Stimulated activated CD4-positive, alpha-beta T cell treated with anti-CD3 and anti-CD28 coated beads, Interleukin-12 subunit alpha, Interleukin-12 subunit beta, amount 100 ng/mL, for 48 hours (primary cell): ENCODE measurements around the gene PARD3B.

ENCODE experiments used
- DNase-seq, 3 donors: peaks; one replicate each; pipeline ENCODE4 v3.0.0-alpha.2; 2020; ENCODE audit warnings: low read depth in 2 of 3, low spot score in 1 of 3

PARD3B gene

DNA sequence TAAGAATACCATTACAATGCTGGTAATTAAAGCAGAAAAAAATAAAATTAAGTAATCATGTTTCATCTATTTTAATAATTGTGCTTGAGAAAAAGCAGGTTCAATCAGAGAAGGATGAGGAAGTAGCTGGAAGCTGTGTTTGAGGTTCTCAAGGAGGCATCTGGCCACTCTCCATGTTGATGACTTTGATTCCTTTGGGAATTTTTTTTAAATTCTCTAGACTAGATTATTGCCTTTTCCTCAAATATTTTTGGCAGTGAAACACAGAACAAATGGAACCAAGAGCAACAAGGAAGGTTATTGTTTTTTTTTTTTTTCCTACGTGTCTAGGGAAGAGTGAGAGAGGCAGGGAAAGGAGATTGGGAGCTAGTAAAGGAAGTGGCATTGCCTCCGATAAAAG, 1037.1 kb downstream of the PARD3B start:
- DNase-seq: no peak

DNA sequence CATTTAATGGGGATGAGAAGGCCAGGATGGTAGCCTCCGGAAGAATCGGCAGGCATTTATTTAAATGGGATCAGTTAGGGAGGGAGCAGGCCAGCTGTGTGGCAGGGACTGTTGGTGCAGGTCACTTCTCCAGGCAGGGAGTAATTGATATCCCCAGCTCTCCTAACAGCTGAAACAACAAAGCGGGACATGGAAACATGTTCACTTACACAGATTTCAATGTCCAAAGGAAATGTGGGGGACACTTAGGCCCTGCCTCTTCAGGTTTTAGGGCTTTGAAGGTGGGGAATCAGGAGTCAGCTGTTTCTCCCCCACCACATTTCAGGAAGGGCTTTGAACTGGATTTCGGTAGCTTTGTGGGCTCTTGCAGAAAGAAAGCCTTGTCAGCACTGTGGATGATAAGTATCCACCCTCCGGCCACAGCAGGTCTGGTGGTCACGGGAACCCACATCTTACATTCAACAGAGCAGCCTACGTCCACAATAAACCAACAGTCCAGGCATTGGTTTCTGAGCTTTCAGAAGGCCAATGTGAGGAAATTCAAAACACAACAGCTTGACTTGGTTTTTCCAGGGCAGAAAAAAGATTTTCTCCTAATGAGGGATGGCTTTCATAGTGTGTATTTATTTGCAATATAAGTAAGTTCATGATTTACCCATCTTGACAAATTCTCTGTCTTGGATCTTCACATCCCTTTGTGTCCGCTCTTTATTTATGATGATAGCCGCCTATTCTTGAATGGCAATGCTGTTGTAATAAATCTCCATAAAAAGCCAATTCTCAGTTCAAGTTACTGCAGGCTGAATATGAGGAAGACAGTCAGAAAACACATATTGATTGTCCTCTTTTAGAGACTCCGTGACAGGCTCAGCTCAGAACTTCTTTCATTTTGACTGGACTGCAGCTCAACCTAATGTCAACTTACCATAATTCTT, 1040.4 kb downstream of the PARD3B start:
- no peak for DNase-seq

DNA sequence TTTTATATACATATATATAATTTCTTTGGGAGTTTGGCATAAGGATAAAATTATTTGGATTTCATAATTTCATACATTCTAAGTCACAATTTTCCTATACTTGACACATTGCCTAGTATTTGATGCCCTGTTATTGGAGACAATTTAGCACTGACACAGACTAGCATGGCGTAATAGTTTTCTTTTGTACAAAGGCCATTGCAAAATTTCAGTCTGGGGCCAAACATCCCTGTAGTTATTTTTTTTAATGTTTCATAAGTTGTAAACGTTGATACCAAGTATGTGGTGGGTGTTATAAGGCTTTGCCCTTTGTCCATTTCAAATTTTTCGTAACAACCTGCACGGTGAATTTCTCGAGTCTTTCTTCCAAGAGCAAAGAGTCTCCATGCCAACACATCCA, 1041.4 kb downstream of the PARD3B start:
- DNase-seq: no peak

DNA sequence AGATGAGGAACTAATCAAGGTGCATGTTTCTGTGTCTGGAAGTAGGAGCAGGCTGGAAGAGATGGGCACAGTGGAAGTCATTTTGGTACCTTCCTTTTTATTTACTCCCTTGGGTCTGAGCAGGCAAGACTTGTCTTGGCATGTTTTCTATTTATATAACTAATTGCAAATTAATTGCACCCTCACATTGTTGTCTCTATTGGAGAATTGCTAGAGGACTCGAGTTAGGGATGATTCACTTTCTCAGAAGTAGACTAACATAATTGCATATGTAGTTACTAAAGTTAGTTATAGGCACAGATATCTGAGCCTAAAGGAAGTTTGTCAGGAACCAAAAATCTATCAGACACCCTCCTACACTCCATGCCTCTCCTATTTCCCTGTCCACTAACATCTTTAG, 1044.2 kb downstream of the PARD3B start:
- DNase-seq: no peak

DNA sequence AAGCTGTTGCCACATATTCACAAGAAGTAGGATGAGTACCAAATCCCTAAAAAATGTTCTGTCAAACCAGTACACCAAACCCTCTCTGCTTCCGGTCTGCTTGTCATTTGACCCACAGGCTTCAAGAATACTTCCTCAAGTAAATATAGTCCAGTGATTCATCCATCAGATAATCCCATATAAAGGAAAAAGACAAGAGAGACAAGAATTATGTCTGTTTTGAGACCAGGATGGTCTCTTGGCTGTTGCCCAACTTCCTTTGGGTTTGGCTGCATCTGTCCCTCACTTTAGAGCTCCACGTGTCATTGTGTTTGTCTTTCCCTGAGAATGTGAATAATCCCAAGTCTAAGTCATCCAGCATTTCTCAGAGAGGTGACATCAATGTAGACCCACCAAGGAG, 1045.5 kb downstream of the PARD3B start:
- DNase-seq: no peak

DNA sequence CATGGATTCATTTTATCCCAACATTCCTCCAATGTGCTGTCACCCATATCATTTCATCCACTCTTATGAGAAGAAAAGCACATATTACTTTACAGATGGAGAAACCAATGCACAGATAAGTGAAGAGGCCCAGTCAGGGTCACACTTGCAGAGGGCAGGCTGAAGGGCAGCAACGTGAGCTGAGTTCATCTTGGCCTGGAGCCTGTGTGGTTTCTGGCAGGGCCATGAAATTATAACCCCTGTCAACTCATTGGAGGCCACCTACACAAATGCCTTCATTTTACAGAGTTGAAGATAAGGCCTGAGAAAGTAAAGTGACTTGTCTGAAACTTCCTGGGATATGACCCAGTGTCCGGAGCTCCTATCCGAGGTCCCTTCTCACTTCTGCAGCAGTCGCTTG, 1048.6 kb downstream of the PARD3B start:
- no peak for DNase-seq

DNA sequence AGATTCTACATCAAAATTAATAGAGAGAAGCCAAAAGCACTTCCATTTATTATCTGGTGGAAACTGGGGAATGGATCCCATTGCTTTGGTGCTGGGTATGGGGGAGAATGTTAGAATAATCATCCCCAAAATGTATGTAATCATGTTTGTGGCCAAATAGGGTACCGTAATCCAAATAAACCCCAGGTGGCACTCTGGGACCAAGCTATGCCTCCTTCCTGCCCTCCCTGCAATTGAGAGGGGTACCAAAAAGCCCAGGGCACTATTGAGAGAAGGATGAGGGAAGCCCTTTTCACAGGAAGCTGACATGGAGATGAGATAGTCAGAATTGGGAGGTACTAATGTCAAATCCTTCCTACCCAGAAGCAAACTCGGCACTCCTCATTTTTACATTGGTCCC, 1051.3 kb downstream of the PARD3B start:
- no peak for DNase-seq

DNA sequence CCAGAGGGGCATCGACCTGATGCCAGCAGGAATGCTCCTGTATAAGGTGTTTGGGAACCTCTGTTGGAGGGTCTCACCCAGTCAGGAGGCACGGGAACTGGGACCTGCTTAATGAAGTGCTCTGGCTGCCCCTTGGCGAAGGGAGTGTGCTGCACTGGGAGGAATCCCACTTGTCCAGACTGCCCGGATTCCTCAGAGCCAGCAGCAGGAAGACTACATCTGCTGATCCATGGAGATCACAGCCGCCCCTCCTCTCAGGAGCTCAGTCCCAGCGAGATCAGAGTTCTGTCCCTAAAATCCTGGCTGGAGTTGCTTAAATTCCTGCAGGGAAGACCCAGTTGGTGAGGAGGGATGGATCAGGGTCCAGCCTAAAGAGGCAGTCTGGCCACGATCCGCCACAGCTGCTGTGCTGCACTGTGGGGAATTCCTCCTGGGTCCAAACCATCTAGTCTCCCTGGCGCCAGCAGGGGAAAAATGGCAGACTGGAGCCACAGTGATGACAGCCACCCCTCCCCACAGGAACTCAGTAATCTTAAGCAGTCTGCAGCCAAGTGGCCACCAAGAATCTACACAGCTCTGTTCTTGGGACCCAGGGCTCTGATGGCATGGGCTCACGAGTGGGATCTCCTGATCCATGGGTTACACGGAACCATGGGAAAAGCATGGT, 1060.5 kb downstream of the PARD3B start:
- no peak for DNase-seq

DNA sequence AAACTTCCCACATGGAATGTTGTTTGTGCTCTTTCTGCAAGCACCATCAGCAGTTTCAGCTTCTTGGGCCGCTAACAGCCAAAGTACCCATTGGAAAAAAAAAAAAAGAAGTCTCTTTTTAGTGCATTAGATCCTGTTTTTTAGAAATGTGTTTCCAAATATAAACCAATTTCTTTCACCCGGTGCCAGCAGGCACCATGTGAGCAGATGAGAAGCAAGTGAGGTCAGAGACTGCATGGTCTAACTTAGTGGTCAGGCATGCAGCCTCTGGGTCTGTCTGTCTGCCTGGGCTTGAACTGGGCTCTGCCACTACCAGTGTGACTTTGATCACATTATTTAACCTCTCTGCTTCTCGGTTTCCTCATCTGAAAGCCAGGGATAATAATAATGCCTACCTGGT, 1061.9 kb downstream of the PARD3B start:
- DNase-seq: no peak

DNA sequence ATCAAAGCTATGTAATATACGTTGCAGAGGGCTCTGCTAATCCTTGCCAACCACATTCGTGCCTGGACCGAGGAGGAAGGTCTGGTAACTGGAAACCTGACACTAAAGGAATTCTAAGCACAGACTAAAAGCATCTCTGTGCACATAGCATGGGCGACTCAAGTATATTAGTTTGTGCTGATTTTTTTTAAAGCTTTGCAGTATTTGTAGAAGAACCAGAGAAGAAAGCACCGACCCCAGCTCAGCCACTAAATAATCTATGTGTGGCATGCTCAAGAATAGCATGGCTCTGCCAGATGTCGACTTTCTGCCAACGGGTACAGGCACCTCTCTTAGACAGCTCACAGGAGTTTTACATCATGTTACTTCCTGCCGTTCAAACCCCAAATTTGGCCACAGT, 1063.8 kb downstream of the PARD3B start:
- no peak for DNase-seq

DNA sequence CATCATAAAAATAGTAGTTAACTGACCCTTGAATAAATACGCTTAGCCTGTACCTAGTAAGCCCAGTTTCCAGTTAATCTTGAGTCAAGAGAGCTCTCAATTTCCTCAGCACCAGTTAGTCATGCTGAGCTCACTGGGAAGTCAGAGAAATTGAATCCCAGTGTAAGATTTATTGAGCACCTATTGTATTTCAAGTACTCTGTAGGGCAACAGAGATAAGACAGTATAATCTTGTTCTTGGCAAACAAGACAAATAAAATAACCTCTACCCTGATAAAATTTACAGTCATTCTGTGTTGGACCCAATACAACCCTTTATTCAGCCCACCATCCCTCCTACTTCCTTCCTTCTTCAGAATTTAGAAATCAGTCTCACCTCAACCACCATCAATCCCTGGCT, 1065.2 kb downstream of the PARD3B start:
- no peak for DNase-seq

DNA sequence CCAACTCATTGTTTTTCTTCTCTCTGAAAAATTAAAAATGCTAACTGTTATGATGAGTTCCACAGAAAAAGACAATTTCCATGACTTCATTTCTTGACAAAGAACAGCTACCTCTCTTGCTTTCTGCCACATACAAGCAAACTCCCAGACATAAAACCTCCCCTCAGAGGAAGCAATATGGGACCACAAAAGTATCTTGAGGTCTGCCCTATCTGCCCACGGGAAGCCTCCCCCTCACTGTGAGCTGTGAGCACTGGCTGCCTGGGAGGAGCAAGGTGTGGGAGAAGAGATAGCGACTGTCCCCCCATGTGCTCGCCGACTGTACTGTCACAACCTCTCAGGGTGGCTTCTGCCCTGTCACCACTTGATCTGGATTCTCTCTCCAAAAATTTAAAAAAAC, 1067.4 kb downstream of the PARD3B start:
- peak; percentile 39 to 45 (median 45) for DNase-seq

DNA sequence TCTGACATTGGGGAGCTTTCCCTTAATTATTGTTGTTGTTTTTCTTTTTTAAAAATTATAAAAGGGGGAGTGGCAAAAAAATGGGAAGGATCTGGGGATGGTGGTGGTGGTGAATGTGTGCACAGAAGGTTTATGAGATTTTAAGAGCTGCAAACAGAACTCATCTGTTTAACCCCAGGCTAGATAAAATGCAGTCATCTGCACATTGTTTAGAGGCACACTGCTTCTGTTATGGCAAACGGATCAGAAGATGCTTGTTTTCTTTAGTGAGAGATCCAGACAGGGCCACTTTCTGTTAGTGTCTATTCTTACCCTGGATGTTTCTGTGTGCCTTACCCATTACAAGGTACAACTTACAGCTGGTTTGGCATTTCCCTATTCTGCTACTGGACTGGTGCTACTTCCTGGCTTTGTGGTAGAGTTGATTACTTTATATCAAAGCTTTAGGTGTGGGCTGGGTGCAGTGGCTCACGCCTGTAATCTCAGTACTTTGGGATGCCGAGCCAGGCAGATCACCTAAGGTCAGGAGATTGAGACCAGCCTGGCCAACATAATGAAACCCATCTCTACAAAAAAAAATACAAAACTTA, 1068.8 kb downstream of the PARD3B start:
- no peak for DNase-seq

DNA sequence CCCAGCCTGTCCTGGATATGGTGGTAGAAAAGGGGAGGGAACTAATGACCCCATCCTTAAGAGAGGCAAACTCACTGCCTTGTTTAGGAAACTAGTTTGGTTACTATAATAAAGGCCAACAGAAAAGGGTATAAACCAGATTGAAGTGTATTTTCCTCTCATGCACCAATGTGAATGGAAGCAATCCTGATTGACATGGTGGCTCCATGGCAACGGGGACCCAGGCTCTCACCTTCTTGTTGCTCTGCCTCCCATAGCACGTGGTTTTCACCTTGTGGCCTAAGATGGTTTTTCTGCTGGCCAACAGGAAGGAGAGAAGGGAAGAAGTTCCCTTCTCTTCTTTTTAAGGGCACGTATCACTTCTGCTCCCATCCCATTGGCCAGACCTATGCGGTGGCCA, 1069.7 kb downstream of the PARD3B start:
- no peak for DNase-seq

DNA sequence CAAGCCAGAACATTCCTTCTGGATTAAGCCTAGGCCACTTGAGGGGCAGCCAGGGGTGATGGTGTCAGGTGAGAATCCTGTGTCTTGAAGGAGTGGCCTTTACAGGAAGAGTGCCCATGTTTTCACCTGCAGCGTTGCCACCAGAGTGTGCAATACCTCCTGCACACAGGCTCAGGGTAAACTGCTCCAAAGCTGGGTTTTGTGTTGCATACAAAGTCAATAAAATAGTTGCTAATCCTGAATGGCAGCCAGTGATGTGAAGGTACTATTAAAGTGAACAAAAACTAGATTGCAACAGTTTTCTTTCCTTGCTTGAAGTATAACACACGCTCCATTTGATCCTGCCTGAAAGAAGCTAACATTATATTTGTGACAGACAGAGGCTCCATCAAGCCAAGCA, 1072.6 kb downstream of the PARD3B start:
- no peak for DNase-seq

DNA sequence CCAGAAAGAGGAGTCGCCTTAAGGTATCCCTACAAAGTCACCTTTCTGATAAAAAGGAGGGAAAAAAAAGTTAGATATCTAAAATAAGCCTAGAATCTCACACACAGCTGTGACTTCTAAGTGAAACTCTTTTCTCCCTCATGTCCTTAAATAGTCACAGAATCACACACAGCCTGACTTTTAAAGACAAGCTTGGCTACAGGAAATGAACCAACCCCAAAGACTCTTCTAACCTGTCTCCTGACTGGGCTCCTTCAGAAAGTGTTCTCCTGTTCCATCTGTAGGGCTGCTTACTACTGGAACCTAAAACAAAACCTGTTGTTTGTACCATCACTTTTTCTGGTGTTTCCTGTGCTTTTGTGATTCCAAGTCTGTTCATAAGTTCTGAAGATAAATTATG, 1074.3 kb downstream of the PARD3B start:
- no peak for DNase-seq

DNA sequence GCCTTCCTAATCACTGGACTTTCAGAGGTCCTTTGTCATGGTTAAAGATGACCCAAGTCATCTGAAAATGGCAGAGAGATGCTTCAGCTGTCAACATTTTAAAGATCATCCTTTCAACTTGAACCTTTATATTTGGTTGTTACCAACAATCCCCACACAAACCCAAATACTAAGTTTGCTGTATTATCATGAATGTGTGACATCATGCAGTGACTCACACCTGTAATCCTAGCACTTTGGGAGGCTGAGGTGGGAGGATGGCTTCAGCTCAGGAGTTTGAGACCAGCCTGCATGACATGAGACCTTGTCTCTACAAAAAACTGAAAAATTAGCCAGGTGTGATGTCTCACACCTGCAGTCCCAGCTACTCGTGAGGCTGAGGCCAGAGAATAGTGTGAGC, 1081.8 kb downstream of the PARD3B start:
- DNase-seq: no peak

DNA sequence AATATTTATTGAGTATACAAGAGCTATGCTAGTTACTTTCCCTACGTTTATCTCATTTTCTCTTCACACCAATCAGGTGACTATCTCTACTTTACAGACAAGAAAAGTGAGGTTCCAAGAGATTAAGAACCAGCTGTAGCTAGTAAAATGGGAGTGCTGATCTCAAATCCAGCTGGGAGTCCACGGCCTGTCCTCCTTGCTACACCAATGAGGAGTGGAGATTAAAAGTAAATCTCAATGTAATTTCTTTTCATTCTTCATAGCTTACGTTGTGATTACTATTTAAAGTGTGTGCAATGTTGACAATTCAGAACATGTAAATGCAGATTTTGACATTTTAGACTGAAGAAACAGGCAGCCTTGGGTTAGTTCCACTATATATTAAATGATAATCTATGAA, 1083.1 kb downstream of the PARD3B start:
- no peak for DNase-seq

DNA sequence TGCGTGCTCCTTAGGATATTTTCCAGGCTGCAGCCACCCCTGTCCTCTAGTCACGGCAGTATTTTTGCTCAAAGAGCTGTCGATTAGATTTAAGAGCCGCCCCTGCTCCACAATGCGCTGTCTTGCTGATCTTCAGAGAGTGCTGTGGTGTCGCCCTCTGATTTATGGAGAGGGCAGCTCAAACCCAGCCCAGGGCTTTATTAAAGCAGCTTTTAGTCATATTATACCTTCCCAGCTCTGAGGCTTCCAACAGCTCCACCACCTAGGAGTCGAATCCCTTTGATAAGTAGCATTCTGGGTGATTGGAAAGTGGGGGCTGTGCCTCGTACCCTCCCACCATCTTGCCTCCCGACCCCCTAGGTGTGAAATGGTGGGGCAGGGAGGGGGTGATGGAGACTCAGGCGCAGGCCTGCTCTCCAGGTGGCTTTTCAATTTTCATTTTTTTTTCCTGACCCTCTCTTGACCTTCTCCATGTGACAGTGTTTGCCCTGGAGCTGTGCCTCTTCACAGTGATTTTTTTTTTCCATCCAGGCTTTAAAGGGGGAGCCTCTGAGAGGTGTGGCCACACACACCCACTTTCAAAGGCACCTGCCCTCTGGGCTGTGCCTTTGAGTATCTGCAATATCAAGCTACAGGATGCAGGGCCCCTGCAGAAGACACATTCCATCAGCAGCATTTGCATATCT, 1084.0 kb downstream of the PARD3B start:
- DNase-seq: no peak

DNA sequence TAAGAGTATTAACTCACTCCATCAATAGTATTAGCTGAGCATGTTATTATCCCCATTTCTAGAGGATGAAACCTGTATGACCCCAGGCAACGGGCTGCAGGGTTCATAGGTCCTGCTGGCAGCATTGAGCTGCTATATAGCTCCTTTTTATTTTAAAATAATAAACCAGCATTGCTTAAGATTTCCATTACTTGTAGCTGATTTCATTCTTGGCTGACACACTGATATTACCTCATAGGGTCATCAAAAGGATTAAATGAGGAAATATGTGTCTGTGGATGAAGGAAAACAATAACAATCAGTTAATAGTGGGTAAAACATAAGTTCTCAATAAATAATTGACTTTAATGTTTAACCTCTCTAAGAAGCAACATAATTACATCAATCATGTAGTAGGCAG, 1088.7 kb downstream of the PARD3B start:
- no peak for DNase-seq

DNA sequence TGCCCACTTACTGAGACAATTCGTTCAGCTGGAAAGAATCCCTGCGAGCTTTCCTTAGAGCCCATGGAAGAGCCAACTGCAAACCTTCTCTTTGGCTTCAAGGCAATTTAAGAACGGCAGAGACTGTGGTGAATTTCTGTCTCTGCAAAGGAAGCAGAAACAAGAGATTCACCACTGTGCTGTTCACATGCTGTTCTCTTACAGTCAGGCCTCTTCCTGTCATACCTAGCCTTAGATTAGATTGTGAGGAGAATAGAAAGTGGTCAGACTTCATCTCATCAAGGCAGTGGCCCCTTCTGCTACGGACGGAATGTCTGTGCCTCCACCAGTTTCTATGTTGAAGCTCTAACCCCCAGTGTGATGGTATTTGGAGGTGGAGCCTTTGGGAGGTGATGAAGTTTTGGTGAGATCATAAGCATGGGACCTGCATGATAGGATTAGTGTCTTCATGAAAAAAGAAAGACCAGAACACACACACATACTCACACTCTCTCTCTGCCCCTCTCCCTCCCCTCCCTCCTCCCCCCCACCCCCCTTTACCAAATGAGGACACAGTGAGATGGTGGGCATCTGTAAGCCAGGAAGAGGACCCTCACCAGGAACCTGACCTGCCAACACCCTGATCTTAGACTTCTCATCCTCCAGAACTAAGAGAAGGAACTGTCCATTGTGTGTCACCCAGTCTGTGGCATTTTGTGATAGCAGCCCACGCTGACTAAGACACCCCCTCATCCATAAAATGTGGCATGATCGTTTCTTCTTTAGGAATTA, 1091.5 kb downstream of the PARD3B start:
- no peak for DNase-seq
